IPS-18a (cell line): ENCODE data around the gene FOXN3.

Experiments used
- H3K27ac ChIP-seq: one replicate; pipeline ENCODE4 v1.5.1; 2013; ENCODE audit warnings: low read length
- H3K27me3 ChIP-seq: one replicate; pipeline ENCODE4 v1.6.1; 2013; ENCODE audit warnings: mild to moderate bottlenecking, low read length; ENCODE audit not compliant: control insufficient read depth, insufficient read depth
- H3K36me3 ChIP-seq: one replicate; pipeline ENCODE4 v1.6.1; 2013; ENCODE audit warnings: low read depth, low read length; ENCODE audit not compliant: control insufficient read depth
- H3K4me1 ChIP-seq: one replicate; pipeline ENCODE4 v1.6.1; 2013; ENCODE audit warnings: low read depth, low read length; ENCODE audit not compliant: control insufficient read depth
- H3K4me3 ChIP-seq: one replicate; pipeline ENCODE4 v1.5.1; 2013; ENCODE audit warnings: low read length
- H3K9ac ChIP-seq: one replicate; pipeline ENCODE4 v1.6.1; 2013; ENCODE audit warnings: mild to moderate bottlenecking, low read length, moderate library complexity
- H3K9me3 ChIP-seq: one replicate; pipeline ENCODE4 v1.6.1; 2013; ENCODE audit warnings: low read depth, low read length; ENCODE audit not compliant: control insufficient read depth

The FOXN3 gene

DNA sequence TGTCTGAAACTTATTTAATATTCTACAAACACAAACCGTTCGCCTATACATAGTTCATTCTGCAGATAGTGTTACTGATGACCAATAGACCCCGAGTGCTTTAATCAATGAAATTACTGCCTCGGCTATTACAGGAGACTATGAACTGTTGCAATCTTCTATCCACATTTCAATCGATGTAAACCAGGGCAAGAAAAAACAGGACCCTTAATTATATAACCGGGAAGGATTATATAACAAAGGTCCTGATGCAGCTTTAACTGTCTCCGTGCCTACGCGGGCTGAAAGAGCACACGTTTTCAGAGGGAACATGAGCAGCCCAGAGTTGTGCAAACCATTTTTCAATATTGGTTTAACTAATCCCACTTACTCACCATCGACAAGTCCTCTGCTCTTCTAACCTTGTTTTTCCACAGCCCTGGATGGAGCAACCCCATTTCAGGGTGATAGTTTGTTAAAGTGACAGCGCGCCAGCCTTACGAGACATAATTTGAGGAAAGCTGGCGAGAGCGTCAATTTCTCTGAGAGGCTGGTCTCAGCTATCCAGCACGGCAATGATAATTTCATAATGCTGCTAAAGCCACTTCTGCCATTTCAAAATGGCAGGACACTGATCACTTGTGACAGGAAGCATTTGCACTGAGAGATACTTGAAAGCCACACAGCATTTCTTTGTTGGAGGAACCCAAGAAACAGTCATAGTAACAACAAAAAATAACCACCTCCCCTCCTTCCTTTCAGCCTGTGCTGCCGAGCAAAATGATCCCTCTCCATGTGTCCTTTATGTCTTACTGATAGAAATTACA, 184.6 kb downstream of the FOXN3 start:
- Histone ChIP-seq H3K36me3 (no peaks in the 10 kb centered on the region), H3K27me3 (no peaks in the 10 kb centered on the region), H3K9me3 (no peaks in the 10 kb centered on the region), H3K9ac (no peak overlapping the region), H3K4me1 (no peaks in the 10 kb centered on the region), H3K4me3 (no peak overlapping the region), H3K27ac (no peak overlapping the region)

DNA sequence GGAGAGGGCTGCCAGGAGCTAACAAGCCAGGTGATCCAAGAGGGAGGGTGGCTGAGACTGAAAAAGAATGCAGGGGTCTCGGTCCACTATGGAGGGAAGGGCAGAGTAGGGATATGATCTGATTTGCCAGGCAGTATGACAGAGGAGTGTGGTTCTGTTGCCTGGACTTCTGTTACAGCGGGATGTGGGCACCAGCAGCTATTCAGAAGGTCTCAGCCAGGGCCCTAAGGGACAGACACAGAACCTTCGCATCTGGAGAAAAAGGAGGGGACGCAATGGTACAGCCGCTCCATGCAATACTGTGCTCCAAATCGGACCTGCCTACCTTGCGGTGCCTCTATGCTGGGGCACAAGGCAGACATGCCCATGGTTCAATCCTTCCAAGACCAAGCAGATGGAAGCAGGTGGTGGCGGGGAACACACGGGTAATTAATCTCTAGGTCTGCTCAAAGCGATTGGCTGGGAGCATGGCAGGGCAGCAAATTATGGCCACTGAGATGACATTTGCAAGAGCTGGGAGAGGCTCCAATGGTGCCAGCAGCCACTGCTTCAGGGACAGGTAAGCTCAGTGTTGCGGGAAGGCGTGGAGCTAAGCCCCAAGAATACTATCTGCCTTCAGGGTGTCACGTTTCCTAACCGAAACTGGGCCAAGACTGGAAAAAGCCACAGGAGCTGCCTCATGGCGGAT, 185.5 kb downstream of the FOXN3 start:
- Histone ChIP-seq H3K4me3 (no peak overlapping the region), H3K27ac (no peak overlapping the region), H3K9me3 (no peaks in the 10 kb centered on the region), H3K36me3 (no peaks in the 10 kb centered on the region), H3K9ac (no peak overlapping the region), H3K27me3 (no peaks in the 10 kb centered on the region), H3K4me1 (no peaks in the 10 kb centered on the region)

DNA sequence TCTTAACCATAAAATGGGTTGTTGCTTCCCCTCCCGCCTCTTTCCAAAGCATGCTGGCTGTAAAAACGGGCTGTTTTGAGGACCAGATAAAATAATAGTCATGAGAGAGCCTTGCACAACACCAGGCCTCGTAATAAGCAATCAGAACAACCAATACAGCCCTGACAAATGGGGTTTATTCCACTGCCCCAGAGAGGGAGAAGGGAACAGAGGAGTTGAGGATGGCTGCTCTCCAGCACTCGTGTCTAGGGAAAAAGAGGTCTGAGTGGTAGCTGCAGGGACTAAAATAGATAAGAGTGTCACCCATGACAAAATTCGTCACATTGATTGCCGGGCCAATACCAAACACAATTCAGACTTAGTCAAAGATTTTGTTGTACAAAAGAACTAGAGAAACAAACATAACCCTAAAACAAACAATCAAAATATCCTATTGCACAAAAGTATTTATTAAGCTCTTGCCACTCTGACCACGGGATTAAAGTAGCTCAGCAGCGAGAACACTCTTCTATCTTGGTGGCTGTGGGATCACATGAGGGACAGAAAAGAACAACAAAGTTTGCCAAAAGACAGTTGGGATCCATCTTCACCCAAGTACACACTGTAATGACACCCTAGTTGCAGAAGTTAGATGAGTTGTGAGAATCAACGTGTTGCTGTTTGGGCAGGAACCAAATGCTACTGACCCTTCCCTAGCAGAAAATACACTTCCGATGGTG, 188.0 kb downstream of the FOXN3 start:
- Histone ChIP-seq H3K27me3 (no peaks in the 10 kb centered on the region), H3K4me1 (no peaks in the 10 kb centered on the region), H3K9me3 (no peaks in the 10 kb centered on the region), H3K4me3 (no peak overlapping the region), H3K36me3 (no peaks in the 10 kb centered on the region), H3K27ac (no peak overlapping the region), H3K9ac (no peak overlapping the region)

DNA sequence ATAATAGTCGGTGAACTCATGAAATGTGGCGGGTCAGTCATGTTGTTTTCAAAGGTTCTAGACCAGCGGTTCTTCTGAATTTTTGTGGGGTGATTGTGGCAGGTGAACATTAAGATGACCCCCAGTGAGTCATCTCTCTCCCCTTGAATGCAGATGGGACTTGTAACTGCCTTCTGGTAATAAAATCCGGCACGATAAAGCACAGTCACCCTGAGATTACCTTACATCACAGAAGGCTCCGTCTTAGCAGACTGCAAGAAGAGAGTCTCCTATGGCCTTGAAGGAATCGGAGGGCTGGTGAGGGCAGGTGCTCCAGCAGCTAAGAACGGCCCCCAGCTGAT, 189.6 kb downstream of the FOXN3 start:
- Histone ChIP-seq H3K9ac (no peak overlapping the region), H3K27me3 (no peaks in the 10 kb centered on the region), H3K4me3 (no peak overlapping the region), H3K27ac (no peak overlapping the region), H3K9me3 (no peaks in the 10 kb centered on the region), H3K36me3 (peaks cover 3% of the 10 kb centered on the region), H3K4me1 (no peaks in the 10 kb centered on the region)

DNA sequence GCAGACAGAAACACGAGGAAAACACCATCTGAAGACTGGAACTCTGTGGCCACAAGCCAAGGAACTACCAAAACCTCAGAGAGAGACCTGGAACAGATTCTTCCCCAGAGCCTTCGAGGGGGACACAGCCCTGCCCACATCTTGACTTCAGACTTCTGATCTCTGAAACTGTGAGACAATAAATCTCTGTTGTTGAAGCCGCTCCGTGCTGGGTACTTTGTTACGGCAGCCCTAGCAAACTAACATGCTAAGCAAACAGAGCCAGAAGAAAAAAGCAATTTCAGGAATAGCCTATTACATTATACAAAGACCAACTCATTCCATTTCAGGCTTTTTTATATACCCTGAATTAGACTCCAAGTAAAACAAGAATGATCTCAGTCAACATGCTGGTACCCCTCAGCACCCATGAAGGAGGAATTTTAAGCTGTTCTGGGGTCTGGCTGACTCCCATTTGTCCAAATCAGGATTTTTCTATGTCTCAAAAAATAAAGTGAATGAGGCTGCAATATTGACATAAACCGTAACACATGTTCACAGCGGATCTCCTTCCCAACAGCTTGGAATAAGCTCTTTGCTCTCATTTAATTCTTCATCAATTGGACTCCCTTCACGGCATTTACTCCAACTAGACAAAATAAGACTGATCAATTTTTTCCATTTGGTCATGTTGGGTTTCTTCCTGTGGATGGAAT, 190.1 kb downstream of the FOXN3 start:
- H3K4me3 ChIP-seq, result no peak overlapping the region
- H3K36me3 ChIP-seq, result peaks cover 3% of the 10 kb centered on the region
- H3K9ac ChIP-seq, result no peak overlapping the region
- no peaks in the 10 kb centered on the region for H3K27me3 ChIP-seq
- no peak overlapping the region for H3K27ac ChIP-seq
- no peaks in the 10 kb centered on the region for H3K4me1 ChIP-seq
- no peaks in the 10 kb centered on the region for H3K9me3 ChIP-seq

DNA sequence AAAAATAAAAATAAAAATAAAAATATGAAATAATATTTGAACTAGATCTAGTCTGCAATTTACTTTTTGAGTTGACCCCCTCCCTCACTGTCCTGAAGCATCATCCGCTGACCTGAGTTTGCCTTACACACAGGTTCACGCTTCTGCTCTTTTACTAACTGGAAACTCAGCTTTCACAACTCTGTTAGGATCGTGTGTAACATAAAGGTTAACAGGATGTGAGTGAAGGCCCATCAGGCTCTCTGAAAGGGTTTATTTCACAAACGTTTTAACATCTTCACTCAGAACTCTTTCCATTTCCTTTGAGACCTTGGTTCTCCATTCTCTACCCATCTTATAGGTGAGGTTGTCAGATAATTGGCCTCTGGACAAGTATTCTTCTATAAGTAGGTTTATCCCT, 191.4 kb downstream of the FOXN3 start:
- Histone ChIP-seq H3K36me3 (peaks cover 3% of the 10 kb centered on the region), H3K27ac (no peak overlapping the region), H3K27me3 (no peaks in the 10 kb centered on the region), H3K9me3 (no peaks in the 10 kb centered on the region), H3K4me1 (no peaks in the 10 kb centered on the region), H3K4me3 (no peak overlapping the region), H3K9ac (no peak overlapping the region)

DNA sequence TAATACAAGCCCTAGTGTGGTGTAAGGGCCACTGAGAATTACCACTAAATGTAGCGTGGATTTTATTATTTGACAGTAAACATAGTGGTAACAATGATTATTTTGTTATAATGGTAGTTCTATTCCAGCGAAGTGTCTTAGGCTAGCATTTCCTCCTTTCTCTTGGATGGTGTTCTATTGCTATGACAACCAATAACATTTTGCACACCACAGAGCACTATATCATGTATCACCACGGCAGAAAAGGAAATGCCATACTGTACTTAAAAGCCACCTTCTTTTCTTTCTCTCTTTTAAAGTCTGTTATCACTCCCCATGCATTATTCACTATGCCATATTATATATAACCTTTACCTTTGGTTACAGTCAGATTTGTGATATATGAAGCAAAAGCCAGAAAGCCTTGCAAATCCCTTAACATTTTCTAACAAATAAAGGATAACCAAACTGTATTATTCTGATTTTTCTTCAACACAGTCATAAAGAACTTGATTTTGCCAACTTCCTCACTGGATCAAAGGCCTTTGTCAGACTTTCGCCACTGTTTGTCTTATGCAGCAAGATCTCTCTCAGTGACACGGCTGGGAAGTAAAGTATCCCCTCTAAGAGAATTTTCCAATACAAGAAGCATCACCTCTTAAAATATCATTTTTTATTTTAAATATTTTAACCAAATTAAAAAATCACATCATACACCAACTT, 195.8 kb downstream of the FOXN3 start:
- Histone ChIP-seq H3K27ac (no peak overlapping the region), H3K4me3 (no peak overlapping the region), H3K4me1 (no peaks in the 10 kb centered on the region), H3K9ac (no peak overlapping the region), H3K9me3 (no peaks in the 10 kb centered on the region), H3K27me3 (no peaks in the 10 kb centered on the region), H3K36me3 (peaks cover 6% of the 10 kb centered on the region)

DNA sequence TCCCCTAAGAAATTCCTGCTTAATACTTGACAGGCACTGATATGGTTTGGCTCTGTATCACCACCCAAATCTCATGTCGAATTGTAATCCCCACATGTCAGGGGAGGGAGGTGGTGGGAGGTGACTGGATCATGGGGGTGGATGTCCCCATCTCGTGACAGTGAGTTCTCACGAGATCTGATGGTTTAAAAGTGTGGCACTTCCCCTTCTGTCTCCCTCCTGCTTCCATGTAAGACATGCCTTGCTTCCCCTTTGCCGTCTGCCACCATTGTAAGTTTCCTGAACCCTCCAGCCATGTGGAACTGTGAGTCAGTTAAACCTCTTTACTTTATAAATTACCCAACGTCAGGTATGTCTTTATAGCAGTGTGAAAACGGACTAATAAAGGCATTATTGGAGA, 198.0 kb downstream of the FOXN3 start:
- Histone ChIP-seq H3K4me1 (peaks cover 5% of the 10 kb centered on the region), H3K9ac (no peak overlapping the region), H3K27ac (no peak overlapping the region), H3K4me3 (no peak overlapping the region), H3K9me3 (no peaks in the 10 kb centered on the region), H3K36me3 (peaks cover 6% of the 10 kb centered on the region), H3K27me3 (no peaks in the 10 kb centered on the region)

DNA sequence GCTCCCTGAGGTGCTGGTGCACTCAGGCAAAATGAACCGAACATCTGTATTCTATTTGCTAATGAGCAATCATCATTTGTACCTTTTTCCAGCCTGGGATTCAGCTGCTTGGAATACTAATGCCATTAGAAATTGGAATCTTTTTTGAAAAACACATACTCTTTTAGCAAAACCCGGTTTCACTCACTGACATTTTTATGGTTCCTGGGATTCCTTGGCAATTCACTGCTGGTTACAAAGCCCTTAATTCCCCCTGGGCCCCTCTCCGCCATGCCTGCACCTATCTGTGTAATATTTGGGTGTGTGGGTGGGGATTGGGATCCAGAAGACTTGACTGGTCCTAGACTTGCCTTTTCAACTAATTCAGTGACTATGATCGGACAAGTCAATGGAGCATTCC, 199.1 kb downstream of the FOXN3 start:
- Histone ChIP-seq H3K27ac (no peak overlapping the region), H3K36me3 (peaks cover 4% of the 10 kb centered on the region), H3K9me3 (no peaks in the 10 kb centered on the region), H3K4me1 (peaks cover 5% of the 10 kb centered on the region), H3K27me3 (no peaks in the 10 kb centered on the region), H3K4me3 (no peak overlapping the region), H3K9ac (no peak overlapping the region)

DNA sequence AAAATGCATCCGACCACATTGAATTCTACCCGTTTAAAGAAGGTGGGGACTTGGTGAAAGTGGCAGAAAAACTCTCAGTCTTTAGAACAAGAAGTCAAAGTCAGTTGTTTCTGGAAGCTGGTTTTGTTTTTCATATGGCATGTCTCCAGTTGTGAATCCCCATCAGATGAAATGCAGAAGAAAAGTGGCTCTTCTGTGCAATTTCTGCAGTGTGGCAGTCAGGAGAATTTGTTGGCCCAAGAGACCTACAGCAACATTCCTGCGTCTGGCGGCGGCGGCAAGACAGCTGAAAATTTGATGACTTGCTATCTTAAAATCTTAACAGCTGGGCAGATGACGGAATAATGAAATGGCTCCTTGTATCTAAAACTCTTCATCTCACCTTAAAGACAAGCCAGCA, 201.5 kb downstream of the FOXN3 start:
- H3K4me1 ChIP-seq, result peaks cover 14% of the 10 kb centered on the region
- no peaks in the 10 kb centered on the region for H3K9me3 ChIP-seq
- H3K27me3 ChIP-seq, result no peaks in the 10 kb centered on the region
- peaks cover 3% of the 10 kb centered on the region for H3K36me3 ChIP-seq
- no peak overlapping the region for H3K4me3 ChIP-seq
- no peak overlapping the region for H3K27ac ChIP-seq
- no peak overlapping the region for H3K9ac ChIP-seq

DNA sequence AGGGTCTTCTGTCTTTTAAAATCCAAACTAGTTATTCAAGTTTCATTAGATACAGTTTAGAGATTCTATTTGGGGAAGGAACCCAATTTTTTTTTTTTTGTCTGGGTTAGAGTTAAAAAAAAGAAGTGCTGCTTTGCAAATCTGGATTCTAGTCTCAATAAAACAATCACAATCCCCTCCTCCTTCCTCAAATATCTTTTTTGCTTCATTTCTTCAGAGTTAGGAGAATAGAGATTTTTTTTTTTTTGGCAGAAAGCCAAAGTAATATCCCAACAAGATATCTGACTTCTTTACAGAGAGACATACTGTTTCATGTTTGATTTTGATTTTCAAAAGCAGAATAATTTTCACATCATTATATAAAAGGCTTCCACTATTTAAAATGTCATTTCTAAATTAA, 201.9 kb downstream of the FOXN3 start:
- Histone ChIP-seq H3K27ac (no peak overlapping the region), H3K9me3 (no peaks in the 10 kb centered on the region), H3K9ac (no peak overlapping the region), H3K4me3 (no peak overlapping the region), H3K4me1 (peaks cover 15% of the 10 kb centered on the region), H3K27me3 (no peaks in the 10 kb centered on the region), H3K36me3 (peaks cover 3% of the 10 kb centered on the region)
